ENCODE measurements around the gene SELENOS.

DNA sequence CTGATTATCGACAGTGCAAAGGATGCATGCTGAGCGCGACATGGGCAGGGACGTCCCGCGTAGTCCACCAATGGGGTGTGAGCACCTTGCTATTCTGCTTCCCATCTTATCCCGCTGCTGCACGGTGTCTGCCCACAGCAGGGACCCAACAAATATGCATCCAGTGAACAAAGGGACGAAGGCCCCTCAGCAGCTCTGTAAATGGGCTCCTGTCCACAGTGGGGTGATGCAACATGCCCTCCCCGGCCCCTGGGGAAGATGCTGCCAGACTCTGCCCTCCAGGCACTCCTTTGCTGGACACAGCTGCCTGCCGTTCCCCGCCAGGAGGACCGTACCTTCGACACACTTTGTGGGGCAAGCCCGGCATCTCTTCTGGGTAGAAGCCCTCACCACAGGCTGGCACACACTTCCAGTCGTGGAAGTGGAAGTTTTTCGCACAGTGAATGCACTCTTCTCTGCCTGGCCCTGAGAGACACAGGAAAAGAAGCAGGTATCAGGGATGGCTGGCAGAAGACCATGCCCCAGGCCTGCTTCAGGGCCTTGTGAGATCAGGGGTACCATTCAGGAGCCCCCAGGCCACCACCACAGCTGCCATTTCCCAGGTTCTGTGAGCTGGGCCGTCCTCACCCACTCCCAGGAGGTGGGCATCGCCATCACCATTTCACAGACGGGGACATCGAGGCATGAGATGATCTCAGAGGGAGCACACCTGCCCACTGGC is 35.9 kb upstream of the SELENOS start:
- TF ChIP-seq, protein P1, sequence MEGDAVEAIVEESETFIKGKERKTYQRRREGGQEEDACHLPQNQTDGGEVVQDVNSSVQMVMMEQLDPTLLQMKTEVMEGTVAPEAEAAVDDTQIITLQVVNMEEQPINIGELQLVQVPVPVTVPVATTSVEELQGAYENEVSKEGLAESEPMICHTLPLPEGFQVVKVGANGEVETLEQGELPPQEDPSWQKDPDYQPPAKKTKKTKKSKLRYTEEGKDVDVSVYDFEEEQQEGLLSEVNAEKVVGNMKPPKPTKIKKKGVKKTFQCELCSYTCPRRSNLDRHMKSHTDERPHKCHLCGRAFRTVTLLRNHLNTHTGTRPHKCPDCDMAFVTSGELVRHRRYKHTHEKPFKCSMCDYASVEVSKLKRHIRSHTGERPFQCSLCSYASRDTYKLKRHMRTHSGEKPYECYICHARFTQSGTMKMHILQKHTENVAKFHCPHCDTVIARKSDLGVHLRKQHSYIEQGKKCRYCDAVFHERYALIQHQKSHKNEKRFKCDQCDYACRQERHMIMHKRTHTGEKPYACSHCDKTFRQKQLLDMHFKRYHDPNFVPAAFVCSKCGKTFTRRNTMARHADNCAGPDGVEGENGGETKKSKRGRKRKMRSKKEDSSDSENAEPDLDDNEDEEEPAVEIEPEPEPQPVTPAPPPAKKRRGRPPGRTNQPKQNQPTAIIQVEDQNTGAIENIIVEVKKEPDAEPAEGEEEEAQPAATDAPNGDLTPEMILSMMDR (IDR thresholded peaks at IDR 0.05): no peak
- no peak for TF ChIP-seq POLR2A (IDR thresholded peaks at IDR 0.05)
- TF ChIP-seq EP300 (IDR thresholded peaks at IDR 0.05): no peak
